ENCODE data around the gene MINDY3.

The MINDY3 gene

DNA sequence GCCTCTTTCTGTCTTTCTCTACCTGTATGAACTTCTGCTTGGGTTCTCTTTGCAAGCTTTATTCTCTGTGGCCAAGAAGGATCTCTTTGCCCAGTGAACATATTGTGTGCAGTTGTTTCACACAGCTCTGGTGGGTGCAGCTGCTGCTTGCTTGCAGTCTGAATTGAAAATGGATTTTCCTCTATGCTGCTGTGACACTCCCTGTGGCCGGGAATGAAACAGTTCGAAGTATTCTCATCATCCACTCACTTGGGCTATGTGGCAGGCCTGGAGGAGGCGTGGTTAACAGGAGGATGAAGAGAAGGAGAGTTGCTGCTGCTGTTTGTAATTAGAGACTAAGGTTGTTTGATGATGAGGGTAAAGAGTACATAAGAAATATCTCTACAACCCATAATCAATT, 112.2 kb downstream of the MINDY3 start:
- H3K36me3 Mint-ChIP-seq = no peaks in the 10 kb centered on the region
- H3K9me3 Mint-ChIP-seq = peaks cover 4% of the 10 kb centered on the region
- peaks cover 35% of the 10 kb centered on the region for H3K27me3 Mint-ChIP-seq
- no peaks in the 10 kb centered on the region for H3K4me1 Mint-ChIP-seq
- H3K27ac Mint-ChIP-seq = no peak overlapping the region
- ATAC-seq = no peak
- no peak overlapping the region for H3K4me3 Mint-ChIP-seq

DNA sequence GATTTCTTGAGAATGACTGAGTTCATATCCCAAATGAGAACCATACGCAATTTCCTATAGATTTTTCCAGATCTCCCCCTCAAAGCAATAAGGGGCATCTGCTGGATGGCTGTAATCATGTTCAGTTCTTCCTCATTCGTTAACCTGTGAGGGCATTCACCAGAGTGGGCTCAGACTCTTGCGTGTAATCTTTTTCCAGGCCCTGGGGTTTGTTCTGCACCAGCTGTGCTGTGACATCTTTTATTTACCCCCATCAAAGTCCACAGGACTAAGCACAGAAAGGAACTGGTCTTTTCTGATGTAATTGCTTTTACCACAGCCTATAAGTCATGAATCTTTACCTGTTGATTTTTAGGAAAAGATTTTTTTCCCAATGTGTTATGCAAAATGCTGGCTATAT, 112.7 kb downstream of the MINDY3 start:
- no peaks in the 10 kb centered on the region for H3K36me3 Mint-ChIP-seq
- no peak overlapping the region for H3K4me3 Mint-ChIP-seq
- H3K27ac Mint-ChIP-seq = no peak overlapping the region

DNA sequence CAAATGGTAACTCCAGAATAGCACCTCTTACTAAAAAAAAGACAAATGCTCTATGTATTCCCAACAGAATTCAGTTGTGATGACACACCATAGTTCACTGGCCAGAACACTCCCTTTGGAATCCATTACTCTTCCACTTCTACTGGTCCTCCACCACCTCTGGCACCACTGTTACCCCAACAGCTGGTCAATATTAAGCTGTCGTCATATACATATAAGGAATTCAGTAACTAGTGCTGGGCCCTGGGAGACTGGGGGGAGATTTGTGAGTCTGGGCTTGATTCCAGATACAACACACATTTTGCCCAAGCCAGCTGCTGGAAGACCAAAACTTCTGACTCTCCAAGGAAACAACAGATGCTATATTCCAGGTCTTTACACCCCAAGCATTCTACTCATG, 114.6 kb downstream of the MINDY3 start:
- Mint-ChIP-seq H3K36me3 (no peaks in the 10 kb centered on the region), H3K27me3 (peaks cover 30% of the 10 kb centered on the region), H3K4me1 (no peaks in the 10 kb centered on the region), H3K9me3 (peaks cover 4% of the 10 kb centered on the region), H3K27ac (no peak overlapping the region), H3K4me3 (no peak overlapping the region)
- no peak for ATAC-seq

More for the DNA sequence above, 112.7 kb downstream of the MINDY3 start:
- Mint-ChIP-seq H3K9me3 (peaks cover 4% of the 10 kb centered on the region), H3K4me1 (no peaks in the 10 kb centered on the region), H3K27me3 (peaks cover 30% of the 10 kb centered on the region)
- no peak for ATAC-seq

DNA sequence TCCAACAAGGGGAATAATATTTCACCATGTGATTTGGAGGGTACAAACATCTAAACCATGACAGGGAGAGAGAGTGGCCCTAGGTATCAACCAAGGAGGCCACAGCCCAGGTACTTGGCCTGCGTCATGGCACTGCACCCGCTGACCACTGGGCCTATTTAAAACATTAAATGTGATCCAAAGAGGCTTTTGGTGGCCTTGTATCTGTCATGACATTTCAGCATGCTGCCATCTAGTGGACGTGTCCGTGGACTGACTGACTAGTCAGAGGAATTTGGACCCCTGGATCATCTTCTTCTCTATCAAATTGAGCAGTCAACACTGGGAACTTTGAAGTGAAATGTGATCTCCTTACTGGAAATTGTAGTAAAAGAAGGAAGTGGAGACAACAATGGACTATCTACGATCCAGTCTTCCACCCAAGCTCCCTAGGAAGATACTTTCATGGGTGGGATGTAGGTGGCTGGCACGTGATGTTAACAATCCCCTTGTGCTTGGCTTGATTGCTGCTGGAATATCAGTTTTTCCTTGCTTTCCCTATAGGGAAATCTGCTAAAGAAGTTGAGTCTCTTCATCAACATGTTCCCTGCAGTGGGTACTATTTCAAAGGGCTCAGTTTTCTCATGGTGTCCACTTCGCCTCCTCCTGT, 116.0 kb downstream of the MINDY3 start:
- Mint-ChIP-seq H3K36me3 (no peaks in the 10 kb centered on the region), H3K9me3 (peaks cover 4% of the 10 kb centered on the region), H3K27ac (no peak overlapping the region), H3K27me3 (peaks cover 23% of the 10 kb centered on the region), H3K4me3 (no peak overlapping the region), H3K4me1 (no peaks in the 10 kb centered on the region)
- ATAC-seq = no peak

DNA sequence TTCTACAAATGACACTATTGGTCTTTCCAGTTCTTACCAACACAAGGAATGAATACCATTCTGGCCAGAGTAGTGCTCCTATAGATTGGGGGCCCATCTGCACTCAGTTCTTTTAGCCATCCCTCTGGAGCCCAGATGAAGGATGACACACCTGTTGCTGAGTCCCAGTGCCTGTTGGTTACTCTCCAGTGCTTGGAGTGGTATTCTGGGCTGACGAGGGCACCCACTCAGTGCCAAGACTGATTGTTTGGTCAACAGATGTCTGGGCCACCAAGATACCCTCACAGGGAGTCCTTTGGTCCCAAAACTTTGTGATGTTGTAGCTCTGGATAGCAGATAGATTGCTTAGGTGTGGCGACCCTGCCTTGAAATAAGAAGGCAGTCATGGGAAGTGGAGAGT, 116.9 kb downstream of the MINDY3 start:
- Mint-ChIP-seq H3K27me3 (peaks cover 23% of the 10 kb centered on the region), H3K9me3 (peaks cover 4% of the 10 kb centered on the region), H3K4me3 (no peak overlapping the region), H3K4me1 (no peaks in the 10 kb centered on the region), H3K27ac (no peak overlapping the region), H3K36me3 (no peaks in the 10 kb centered on the region)
- no peak for ATAC-seq

DNA sequence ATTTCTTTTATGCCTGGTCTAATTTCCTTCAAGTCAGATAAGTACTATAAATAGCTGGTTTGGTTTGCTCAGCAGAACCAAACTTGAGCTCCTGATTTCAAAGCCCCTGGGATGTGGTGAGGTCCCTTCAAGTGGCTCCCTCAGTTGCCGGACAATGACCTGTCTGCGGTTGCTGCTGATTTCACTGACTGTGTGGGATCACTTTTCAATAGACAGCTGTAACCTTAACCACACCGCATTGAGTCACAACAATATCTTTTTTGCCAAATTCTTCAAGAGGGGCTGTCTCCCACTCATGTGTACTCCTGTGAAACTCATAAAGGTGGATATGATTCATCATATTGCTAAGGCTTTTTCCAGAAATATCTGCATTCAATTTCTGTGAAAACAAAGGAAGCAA, 117.5 kb downstream of the MINDY3 start:
- no peak overlapping the region for H3K27ac Mint-ChIP-seq
- no peak for ATAC-seq
- H3K4me1 Mint-ChIP-seq = no peaks in the 10 kb centered on the region
- peaks cover 4% of the 10 kb centered on the region for H3K9me3 Mint-ChIP-seq
- no peaks in the 10 kb centered on the region for H3K36me3 Mint-ChIP-seq
- peaks cover 23% of the 10 kb centered on the region for H3K27me3 Mint-ChIP-seq
- no peak overlapping the region for H3K4me3 Mint-ChIP-seq

DNA sequence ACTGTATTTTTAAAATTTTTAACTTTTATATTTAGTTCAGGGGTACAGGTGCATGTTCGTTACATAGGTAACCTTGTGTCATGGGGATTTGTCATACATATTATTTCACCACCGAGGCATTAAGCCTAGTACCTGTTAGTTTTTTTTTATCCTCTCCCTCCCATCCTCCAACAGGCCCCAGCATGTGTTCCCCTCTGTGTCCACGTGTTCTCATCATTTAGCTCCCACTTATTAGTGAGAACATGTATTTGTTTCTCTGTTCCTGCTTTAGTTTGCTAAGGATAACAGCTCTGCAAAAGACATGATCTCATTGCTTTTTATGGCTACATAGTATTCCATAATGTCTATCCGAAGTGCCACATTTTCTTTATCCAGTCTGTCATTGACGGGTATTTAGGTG, 118.2 kb downstream of the MINDY3 start:
- no peak overlapping the region for H3K27ac Mint-ChIP-seq
- ATAC-seq = no peak
- H3K36me3 Mint-ChIP-seq = no peaks in the 10 kb centered on the region
- peaks cover 27% of the 10 kb centered on the region for H3K27me3 Mint-ChIP-seq
- H3K4me1 Mint-ChIP-seq = no peaks in the 10 kb centered on the region
- no peak overlapping the region for H3K4me3 Mint-ChIP-seq
- H3K9me3 Mint-ChIP-seq = peaks cover 4% of the 10 kb centered on the region

DNA sequence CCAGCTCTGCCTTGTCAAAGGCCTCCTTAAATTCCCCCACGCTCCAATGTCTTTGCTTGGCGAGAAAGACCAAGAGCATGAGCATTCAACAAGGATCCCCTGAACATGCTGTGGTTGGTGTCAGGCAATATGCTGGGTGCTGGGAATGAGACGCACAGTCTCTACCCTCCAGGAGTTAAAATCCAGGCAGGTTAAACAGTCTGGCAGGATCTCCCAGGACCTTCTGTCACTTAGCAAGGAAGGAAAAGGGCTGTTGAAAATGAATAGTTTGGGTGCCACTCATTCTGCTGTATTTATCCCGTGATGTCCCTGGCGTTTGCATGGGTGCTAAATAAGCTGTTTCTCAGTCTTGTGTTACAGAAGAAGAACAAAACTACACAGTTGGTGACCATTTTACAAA, 118.7 kb downstream of the MINDY3 start:
- no peak overlapping the region for H3K4me3 Mint-ChIP-seq
- H3K4me1 Mint-ChIP-seq = no peaks in the 10 kb centered on the region
- no peak for ATAC-seq
- H3K27me3 Mint-ChIP-seq = peaks cover 23% of the 10 kb centered on the region
- peaks cover 4% of the 10 kb centered on the region for H3K9me3 Mint-ChIP-seq
- H3K36me3 Mint-ChIP-seq = no peaks in the 10 kb centered on the region
- H3K27ac Mint-ChIP-seq = no peak overlapping the region

DNA sequence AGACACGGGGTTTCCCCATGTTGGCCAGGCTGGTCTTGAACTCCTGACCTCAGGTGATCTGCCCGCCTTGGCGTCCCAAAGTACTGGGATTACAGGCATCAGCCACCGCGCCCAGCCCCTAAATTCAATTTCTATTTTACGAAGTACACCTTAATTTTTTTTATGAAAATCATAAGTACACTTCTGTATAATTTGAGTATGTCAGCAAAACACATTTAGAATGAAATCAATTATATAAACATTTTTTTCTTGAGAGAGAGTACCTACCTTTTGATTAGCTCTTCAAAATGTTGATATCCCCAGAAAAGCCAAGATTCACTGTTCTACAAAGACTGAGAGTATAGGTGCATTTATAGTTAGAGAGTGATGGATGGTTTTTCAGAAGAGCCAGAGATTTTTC, 120.0 kb downstream of the MINDY3 start:
- H3K27ac Mint-ChIP-seq = no peak overlapping the region
- H3K4me3 Mint-ChIP-seq = no peak overlapping the region

DNA sequence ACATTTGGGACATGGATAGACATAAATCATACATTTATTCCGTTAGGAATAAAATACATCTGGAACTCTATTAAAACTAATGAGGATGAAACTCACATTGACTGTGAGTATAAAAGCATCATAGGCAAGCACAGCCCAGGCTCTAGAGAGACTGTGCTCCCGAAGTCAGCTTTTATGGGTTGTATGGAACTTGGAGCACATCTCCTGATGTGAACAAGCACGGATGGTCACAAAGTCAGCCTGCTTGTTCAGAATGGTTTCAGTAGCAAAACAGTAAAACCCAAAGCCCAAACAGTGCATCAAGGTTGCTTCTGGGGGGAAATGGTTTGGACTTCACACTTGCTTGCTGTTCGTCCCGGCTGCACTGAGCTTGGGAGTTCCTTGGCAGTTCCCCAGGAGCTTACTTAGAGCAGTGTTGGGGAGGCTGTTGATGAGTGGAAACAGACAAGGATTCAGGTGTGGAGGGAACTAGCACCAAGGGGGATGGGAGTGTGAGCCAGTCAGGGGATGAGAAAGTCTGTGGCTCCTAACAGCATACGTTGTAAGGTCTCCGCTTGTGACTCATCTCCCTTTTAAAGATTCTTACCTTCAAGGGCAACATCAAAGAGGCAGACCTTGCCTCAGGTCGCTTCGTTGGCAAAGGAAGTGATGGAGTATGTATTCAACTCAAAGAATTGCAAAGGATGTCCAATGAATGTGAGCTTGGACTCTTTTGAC, 120.9 kb downstream of the MINDY3 start:
- peaks cover 4% of the 10 kb centered on the region for H3K9me3 Mint-ChIP-seq
- H3K4me3 Mint-ChIP-seq = no peak overlapping the region
- H3K27me3 Mint-ChIP-seq = peaks cover 26% of the 10 kb centered on the region
- H3K36me3 Mint-ChIP-seq = no peaks in the 10 kb centered on the region
- no peak overlapping the region for H3K27ac Mint-ChIP-seq
- no peak for ATAC-seq
- no peaks in the 10 kb centered on the region for H3K4me1 Mint-ChIP-seq

More for the DNA sequence above, 120.0 kb downstream of the MINDY3 start:
- Mint-ChIP-seq H3K36me3 (no peaks in the 10 kb centered on the region), H3K27me3 (peaks cover 26% of the 10 kb centered on the region), H3K9me3 (peaks cover 4% of the 10 kb centered on the region), H3K4me1 (no peaks in the 10 kb centered on the region)
- no peak for ATAC-seq

DNA sequence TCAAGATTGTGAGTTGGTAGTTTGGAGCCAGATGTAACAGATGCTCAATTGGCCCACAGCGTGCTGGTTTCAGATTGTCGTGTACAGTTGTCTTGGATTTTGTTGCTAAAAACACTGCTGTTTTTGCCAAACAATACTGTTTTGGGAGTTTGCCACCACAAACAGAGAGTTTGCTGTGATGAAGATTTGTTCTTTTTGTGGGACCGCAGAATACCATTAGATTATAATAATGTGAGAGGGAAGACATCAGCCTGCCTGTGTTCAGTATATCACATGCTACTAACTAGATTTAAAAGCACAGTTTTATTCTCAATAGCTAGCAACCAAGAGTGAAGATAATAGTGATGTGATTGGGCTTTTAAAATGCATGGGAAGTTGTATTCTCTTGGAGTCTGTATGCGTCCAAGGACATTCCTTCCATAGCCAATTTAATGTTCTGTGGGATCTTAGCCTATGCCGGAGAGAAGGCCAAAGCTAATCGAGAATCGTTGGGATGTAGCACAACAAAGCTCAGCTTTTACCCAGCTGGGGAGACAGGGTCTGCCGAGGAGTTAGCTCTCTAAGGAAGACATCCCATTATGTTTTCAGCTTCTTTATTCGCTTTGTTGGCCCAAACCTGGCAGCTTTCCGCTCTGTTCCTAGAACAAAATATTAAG, 121.9 kb downstream of the MINDY3 start:
- Mint-ChIP-seq H3K9me3 (no peaks in the 10 kb centered on the region), H3K4me3 (no peak overlapping the region), H3K27me3 (peaks cover 19% of the 10 kb centered on the region), H3K4me1 (no peaks in the 10 kb centered on the region), H3K27ac (no peak overlapping the region), H3K36me3 (no peaks in the 10 kb centered on the region)
- no peak for ATAC-seq

DNA sequence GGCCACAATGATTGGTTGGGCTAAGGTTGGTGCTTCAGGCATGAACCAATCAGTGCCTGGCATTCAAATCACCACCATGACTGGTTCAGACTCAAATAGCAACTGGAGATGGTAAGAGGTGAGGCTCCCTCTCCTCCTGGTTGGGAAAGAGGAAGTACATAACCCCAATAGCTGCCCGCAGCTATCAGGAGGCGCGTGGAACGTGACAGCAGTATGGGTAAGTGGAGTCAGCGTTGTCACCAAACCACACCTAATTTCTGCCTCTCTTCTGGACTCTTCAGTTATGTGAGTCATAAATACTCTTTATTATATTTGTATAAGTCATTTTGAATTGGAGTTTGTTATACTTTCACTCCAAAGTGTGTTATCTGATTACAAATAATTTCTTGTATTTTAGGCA, 122.7 kb downstream of the MINDY3 start:
- Mint-ChIP-seq H3K36me3 (no peaks in the 10 kb centered on the region), H3K4me3 (no peak overlapping the region), H3K9me3 (no peaks in the 10 kb centered on the region), H3K27me3 (peaks cover 17% of the 10 kb centered on the region), H3K27ac (no peak overlapping the region), H3K4me1 (no peaks in the 10 kb centered on the region)
- ATAC-seq = no peak

DNA sequence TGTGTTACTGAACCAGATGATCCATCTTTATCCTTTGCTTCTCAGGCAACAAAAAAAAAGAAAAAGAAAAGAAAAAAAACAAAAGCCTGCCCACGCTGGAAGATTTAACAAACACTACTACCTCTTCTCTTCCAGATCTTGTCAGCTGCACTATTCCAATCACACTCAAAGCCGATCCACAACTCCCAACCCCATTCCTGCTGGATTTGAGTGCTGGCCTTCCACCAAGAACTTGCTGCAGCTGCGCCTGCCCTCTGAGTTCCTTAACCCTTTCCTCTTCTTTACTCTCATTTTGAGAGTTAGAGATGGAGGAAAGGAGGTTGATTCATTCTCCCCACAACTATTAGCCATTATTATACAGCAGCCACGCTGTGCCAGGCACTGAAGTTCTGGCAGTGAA, 124.5 kb downstream of the MINDY3 start:
- Mint-ChIP-seq H3K36me3 (no peaks in the 10 kb centered on the region), H3K27ac (no peak overlapping the region), H3K4me3 (no peak overlapping the region), H3K4me1 (no peaks in the 10 kb centered on the region), H3K9me3 (peaks cover 4% of the 10 kb centered on the region), H3K27me3 (peaks cover 17% of the 10 kb centered on the region)
- no peak for ATAC-seq

DNA sequence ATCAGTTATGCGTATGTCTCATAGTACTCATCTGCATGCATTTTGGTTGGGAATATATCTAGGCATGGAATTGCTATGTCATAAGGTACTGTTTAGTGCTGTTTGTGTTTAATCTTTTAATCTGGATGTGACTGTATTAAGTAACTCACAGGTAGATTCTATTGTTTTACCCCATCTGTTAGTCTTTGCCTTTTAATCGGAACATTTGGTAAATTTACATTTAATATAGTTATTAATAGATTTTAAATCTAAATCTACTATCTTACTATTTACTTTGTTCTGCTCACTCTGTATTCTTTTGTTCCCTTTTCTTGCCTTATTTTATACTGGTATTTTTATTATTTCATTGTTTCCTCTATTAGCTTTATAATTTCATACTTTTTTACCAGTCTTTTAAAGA, 130.0 kb downstream of the MINDY3 start:
- Mint-ChIP-seq H3K4me1 (no peaks in the 10 kb centered on the region), H3K36me3 (no peaks in the 10 kb centered on the region), H3K4me3 (no peak overlapping the region), H3K27ac (no peak overlapping the region), H3K27me3 (no peaks in the 10 kb centered on the region), H3K9me3 (peaks cover 11% of the 10 kb centered on the region)
- ATAC-seq = no peak

DNA sequence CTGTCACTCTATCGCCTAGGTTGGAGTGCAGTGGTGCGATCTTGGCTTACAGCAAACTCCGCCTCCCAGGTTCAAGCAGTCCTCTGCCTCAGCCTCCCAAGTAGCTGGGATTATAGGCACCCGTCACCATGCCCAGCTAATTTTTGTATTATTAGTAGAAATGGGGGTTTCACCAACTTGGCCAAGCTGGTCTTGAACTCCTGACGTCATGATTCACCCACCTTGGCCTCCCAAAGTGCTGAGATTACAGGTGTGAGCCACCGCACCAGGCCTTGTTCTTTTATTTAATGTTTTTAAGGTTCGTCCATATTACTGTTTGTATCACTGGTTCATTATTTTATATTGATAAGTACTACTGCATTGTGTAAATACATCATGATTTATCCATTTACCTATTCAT, 130.4 kb downstream of the MINDY3 start:
- Mint-ChIP-seq H3K9me3 (peaks cover 11% of the 10 kb centered on the region), H3K27me3 (no peaks in the 10 kb centered on the region), H3K27ac (no peak overlapping the region), H3K4me3 (no peak overlapping the region), H3K4me1 (no peaks in the 10 kb centered on the region), H3K36me3 (no peaks in the 10 kb centered on the region)
- no peak for ATAC-seq

Data from stimulated activated memory B cell treated with anti-CD40 and anti-IgM and Interleukin-4, amounts not matched to agents 10 μg/mL and 1 μg/mL and 100 μg/mL, for 72 hours (primary cell).